GM19025 (cell line): ENCODE results near the gene SEMA3A.

Source experiments
- ATAC-seq: cut with Tn5 transposase; IDR thresholded peaks from one replicate; pipeline ENCODE4 v1.9.1; 2021; ENCODE audit warnings: mild to moderate bottlenecking, low read depth, moderate library complexity; ENCODE audit not compliant: unreplicated experiment

Gene SEMA3A

DNA sequence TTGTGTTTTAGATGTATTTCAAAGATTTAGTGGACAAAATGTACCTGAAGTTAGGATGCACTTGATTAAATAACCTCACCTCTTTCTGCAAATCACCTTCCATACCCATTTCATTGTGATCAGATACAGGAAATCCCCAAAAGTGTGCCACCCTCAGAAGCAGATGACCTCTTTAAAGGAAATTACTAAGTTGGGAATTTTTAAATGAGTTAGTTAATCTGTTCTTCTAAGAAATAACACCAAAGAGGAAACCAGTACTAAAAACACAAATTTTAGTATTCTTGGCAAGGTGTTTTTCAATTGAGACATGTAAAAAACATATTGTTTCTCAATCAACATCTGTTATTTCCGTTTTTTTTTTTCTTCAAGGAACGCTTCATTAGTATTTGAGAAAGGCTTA, 4.6 kb upstream of the SEMA3A start:
- no peak for ATAC-seq

DNA sequence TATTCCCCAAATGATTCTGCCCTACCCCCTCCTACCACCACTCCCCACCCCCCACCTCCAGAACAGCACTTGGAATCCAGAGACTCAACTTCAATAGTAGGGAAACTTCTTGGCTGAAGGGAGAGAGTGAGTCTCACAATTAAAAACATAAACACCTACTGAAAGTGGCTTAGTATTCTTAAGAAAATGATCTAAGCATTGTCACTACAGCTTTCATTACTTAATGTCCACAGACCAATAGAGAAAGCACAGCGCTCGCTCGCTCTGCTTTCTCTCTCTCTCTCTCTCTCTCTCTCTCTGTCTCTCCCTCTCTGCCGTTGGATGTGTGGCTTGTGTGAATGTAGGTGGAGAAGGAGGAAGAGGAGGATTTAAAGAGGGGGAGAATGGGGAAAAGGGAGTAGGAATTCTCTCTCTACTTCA, 1.5 kb upstream of the SEMA3A start:
- ATAC-seq, result no peak

DNA sequence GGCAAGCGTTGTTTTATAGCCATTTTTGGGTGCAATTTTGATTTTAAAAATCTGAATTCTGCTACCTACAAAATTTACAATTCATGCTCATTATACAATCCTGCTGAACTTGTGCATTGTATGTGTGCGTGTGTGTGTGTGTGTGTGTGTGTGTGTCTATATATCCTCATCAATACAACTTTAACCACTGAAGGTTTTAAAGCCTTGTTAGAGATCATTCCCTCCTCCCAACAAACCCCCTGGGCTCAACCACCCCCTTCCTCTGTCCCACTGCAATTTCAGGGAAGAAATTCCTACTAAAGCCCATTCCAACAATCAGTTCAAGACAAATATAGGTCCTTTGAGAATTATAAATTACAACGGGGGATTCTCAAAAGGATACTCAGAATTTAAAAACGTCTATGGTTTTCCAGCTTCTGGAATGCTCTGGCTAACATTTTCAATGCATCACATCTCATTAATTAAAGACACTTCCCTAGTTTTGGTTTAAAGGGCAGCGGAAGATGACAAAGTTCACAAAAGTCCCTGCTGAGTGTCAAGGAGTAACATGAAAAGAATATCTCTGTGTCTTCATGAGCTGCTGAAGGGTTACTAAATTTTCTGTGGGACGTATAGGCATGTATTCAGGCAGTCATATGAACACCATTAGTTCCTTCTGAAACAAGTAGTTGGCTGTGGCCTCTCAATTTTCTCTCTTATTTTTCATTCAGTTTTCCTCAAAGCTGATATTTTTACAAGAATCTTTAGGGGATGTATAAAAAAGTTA, 889 bp upstream of the SEMA3A start:
- no peak for ATAC-seq

DNA sequence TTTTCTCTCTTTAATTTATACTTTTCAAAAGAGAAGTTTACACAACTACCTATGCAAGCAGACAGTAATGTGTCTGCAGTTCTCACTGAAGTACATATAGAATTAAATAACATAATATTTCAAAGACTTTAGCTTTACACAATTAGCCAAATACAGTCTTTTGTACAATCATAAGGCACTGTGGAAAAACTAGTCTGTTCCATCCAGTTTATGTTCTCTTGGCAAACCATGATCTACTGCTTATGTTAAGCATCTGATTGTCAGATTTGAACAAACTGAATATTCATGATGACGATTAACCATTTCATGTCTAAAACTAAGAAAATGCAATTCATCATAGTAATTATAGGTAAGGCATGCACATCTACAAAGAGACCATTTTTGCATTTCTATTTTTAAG, 842 bp downstream of the SEMA3A start:
- ATAC-seq, result no peak

DNA sequence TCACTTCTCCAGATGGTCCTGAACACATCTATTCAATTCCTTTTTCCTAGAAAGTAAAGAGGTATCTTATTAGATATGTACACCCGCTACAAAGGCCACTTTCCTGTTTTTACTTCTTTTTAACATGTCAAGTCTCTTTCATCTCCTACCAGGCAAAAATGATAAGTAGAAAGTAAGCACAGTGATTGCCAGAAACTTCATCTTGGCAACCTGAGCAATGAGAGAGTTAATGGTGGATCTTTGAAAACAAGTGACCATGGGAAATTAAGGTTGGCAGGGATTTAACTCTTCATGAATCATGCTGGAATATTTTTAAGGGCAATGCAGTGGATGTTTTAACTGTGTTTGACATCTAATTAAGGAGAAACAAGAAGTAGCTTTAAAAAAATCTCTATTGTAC, 2.7 kb downstream of the SEMA3A start:
- no peak for ATAC-seq

DNA sequence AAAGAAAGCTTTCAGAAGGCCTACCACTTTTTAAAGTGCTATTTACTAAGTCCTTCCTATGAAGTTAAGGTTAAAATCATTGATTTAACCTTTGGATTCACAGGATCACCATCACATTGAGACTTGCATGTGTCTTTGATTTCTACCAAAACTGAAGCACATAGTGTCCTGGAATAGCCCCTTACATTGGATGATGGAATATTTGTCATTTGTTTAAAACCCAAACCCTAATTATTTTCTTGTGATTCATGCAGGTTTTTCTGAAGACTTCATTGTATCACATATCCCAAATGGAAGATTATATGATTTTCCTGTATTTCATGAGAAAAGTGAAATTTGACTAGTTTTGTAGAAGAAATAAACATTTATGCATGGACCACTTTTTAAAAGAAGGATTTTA, 3.3 kb downstream of the SEMA3A start:
- ATAC-seq, result no peak

DNA sequence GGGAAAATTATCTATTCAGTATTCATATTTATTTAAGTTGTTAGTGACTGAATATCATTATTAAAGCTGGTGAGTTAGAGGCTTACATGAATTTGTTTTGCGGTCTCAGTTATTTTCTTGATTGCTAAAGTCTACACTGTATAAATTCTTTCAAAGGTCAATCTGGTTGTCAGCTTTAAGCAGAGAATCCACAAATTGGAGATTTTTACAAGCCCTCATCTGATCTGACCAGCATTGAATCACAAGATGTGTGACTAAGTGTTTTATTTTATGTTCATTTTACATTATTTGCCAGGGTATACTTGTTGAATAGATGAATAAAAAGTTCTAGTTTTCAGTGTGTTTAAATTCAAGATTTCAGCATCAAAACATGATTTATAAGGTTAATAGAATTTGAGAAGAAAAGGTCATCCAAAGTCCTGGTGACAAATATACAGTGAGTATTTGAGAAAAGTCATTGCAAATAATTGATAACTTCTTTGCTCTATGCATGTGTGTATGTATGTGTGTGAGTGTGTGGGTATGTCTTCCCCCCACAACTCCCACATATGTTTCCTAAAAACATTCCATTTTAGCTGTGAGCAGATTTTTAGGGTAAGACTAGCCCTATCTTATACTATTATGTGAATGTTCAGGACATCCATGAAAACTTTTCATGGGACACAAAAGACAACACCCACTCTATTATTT, 4.4 kb downstream of the SEMA3A start:
- ATAC-seq, result no peak

DNA sequence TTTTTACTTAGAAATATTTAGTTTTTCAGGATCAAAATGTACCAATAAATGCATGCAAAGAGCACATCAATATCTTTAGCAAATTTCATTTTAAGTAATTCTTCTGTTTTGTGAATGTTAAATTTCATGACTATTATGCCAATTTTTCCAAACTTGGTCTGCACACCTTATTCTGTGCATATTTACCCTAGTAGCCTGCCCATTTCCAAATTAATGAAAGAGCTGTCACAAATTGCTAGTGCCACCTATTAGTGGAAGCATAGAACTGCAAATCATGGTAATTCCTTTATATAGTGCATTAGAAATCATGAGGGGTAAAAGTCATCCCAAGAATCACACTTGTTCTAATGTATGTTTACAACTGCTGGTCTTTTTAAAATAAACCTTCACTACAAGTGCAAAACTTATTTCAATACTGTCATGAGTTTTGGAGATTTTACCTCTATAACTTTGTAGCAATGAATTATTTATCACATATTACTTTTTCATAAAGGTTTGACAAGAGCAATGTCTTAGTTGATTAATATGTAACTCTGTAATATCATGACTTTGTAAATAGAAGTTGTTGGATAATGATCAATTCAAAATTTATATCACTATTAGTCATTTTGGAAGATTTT, 5.7 kb downstream of the SEMA3A start:
- ATAC-seq, result no peak

DNA sequence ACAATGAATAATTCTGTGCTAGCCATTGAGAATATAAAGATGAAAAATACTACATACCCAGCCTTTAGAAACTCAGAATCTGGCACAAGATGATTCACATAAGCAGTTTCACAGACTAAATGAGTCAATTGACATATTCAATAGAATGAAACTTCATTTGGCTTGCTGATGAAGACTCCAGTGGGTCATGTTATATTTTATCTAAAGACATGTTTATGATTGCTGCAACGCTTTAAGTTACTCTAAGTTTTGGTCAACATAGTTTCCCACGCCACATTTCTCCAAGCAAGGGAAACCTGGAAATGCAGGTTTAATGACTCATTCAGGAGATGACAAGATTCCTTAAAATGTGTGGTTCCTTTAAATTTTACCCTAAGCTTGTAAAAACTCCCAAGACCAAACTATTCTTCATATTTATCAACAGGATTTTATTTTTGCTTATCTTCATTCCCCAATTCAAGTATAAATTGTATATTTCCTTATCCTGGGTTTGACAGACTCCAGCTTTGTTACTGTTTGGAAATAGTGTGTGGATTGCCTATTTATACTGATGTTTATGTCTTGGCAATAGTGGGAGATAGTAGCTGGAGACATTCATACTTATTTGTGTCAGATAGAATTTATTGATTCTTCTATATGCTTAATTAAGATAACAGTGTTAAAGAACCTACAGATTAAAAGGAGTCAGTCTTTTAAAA, 6.6 kb downstream of the SEMA3A start:
- no peak for ATAC-seq

DNA sequence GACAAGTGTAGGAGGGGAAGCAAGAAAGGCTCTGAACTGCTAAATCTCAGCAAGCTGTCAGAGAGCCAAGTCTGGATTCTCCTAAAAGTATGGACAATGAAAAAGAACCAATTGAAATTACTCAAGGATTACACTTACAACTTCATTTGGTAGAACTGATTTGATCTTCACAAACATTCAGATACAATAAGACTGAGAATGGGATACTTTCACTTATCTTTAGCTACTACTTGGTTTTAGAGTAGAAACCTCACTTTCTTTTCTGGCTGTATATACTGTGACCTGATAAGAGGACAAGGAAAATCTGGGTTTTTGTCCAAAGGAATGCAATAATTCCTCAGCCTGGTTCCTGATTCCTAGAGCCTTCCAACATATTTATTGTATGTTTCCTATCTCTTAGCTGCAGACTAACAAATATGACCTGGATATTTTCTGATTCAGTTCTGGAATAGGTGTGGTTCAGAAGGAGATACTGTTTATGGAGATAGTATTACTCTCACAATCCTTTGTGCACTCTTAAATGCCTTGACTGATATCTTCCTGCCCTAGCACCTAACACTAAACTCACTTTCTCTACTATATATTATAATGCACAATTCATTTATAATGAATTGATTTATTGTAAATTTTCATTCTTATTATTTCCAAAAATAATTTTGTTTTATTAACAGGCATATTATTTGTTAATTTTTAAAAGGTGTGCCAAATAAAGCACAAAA, 7.3 kb downstream of the SEMA3A start:
- no peak for ATAC-seq

DNA sequence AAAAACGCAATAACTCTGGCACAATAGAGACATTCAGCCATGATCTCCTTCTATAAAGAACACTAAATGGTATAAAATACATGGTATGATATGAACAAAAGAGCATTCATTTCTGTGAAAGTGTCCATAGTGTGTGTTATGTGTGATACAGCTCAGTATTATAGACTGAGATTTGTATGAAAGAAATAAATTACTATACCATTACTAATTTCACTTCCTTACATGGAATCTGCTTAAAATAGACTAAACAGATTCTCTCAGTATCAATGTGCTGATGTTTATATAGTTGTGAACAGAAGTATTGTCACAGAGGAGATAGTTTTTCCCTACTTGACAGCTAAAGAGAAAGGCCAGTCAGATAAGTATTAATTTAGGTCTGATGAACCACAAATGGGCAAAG, 10.8 kb downstream of the SEMA3A start:
- no peak for ATAC-seq

DNA sequence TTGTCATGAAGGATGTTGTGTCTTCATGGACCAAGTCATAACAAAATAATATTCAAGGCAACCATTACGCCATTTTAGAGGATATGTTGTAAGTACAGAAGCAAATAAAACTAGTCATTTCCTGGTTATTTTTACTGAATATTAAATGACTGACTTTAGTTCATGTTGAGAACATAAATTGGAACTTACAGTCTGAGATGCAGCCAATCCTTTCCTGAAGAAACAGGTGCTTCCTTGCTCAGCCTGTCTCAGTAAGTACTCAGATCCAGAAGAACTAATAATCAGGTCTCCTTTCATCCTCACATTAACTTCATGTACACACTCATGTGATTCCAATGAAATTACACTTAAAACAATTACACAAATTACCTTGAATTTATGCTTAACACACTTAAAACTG, 12.3 kb downstream of the SEMA3A start:
- ATAC-seq, result no peak

DNA sequence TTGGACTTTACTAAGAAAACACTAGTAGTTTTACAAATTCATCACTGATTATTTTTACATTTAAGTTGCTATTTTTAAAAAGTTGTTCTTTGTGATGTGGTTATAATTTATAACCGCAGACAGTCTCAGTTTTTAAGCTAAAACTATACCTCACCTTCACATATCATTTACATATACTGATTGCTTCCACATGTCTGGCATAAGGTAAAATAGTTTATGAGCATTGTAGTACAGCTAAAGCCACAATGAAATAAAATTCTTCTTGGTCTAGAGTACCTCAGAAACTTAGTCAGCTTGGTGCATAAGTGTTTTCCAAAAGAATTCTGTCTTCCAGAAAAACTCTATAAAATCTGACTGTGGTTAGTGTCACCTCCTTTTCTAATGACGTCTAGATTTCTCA, 13.0 kb downstream of the SEMA3A start:
- ATAC-seq, result no peak

DNA sequence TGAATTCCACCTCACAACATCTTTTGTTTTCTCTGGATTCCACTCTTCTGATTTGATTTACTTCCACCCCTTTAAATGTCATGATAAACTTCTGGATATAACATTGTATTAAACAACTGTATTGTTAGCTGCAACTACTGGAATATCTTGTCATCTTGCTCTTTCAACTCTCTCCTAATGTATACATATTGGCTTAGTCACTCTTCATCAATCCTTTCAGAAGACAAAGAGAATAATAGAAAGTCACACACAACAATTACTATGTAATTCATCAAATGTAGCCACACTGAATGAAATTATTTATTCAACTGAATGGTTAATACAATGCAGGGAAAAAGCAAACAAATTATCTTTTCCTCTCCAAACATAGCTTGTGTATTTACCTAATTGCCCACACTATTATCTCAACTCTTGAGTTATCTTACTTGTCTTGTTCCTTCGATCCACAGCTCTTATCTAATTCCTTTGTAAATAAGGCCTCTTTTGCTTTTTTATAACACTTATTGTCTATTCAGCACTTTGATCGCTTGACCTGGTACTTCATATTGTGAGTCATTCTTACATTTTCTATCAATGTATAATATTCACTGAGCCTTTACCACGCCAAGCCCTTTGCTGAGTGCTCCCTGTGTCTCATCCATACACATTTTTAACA, 16.7 kb downstream of the SEMA3A start:
- ATAC-seq, result no peak

DNA sequence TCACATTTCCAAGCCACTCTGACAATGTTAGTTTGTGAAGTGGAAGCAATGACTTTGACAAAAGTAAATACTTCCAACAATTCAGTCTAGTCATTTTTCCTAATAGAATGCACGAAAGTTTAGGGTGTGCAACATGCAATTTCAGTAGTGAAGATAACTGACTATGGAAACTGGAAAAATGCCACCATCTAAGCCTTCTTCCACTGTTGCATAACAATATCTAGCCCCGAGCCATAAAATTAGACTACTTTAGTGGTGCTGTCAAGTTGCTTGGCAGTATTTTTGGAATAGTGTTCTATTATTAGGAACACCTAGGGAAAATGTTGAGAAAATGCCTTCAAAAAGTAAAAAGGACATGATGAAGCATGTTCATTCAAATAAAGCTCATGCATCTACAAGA, 17.9 kb downstream of the SEMA3A start:
- ATAC-seq, result no peak

DNA sequence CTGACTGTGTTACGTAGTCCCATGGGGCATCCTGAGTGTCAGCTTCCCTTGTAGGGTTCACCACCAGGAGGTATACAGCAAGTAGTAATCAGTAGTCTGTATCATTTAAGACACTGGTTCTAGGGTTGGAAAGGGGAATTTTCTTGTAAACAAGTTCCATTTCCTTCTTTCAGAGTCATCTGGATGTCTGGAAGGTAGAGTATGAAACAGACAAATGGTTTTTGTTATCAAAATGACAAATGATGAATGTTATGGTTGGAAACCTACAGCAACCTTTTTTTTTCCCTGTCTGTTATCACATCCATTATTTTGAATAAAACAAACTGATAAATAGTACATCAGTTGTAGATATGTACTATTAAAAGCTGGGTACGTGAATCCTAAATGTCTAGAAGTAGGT, 19.1 kb downstream of the SEMA3A start:
- ATAC-seq, result no peak

DNA sequence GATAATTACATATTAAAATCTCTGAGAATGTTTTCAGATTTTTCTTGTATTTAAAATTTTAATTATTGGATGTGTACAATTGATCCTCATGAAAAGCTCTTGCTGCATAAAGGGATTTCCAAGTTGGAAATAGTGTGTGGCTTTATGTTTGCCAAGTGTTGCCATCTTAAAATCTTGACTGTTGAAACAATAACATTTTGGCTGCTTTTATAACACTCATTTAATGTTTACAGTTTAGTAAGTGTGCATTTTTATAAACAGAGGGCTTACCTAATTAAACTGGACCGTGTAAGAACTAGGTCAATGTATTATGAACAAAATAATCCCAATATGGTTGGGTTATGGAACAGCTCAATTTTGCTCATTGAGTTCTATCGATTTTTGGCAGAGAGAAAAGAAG, 23.9 kb downstream of the SEMA3A start:
- ATAC-seq, result no peak

DNA sequence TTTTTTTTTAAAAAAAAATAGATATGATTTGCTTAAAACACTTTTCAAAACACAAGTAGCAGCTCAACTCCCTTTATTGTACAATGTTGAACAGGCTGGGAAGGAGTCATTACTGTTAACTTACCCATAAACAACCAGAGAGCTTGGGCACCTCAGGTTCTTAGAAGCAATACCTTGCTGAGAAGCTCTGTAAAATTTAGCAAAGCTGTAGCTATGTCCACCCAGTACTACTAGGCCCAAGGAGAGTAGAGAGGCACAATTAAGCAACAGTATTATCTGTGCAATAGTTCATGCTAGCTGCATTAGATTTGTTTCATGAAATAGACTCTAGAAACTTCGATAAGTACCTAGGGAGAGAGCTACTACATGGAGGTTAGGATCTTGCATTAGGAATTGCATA, 32.0 kb downstream of the SEMA3A start:
- no peak for ATAC-seq

DNA sequence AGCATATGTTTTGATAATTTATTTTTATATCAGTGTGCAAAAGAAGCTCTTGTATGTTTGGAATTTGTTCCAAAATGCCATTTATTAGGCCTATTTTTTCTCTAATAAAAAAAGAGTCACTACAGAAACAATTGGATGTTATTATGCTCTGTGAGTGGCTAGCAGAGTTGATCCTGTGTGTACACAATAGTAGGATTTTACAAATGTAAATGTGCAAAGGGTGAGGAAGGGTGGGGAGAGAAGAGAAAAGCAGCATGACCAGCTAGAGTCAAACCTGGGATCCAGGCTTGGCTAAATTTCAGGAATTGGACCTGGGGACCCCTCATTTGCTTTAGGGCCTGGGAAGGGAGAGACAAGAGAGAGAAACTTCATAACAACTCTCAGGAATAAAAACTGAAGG, 32.5 kb downstream of the SEMA3A start:
- no peak for ATAC-seq

DNA sequence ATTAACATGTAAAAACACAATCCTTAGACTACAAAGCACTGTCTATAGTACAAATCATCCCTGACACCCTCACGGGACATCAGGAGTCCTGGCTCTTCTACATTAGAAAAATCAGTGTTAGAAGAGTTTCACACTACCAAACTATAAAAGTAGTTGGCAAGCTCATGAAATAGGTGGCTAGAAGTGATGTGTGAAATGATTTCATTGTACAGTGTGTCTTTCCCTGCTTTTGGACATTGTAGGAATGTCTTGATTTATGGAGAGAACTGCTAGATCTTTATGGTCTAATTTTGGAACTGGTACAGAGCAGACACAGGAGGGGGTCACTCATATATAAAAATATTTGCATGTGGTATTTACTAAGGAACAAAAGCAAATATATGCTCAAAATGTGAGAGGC, 33.2 kb downstream of the SEMA3A start:
- ATAC-seq, result no peak
